ENCODE results near the gene CRK.

Gene CRK

DNA sequence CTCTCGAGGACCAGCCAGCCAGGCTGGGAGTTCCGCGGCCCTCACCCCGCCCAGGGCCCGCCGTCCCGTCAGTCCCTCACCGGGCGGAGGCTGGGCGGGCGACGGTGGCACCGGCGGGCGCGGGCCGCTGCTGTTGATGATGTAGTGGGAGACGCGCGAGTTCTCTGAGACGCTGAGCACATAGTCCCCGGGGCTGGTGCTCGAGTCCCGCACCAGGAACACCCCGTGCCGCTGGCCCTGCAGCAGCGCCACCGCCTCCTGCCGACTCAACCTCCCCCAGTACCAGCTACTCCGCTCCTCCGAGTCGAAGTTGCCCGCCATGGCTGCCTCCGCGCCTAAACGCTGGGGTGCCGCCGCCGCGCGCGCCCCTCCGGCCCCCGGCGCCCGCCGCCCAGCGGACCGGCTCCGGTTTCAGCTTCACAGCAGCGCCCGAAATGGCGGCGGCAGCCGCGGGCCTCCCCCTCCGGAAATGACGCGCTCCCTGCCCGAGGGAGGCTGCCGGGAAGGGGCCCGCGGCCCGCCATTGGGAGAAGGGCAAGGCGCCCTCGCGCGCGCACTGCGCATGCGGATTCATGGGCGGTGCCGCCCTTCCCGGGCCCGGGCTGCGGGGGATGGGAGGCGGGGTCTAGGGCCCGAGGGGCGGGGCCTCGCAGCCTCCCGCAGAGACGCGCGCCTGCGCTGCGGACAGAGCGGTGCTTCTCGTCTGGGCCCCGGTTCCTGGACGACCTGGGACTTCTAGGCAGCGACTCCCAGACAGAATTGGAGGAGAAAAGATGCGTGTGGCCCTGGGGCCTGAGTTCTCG lies at the start of gene CRK:
TSS of gene CRK (minus strand) at position 436 of the 803 bp plus-strand sequence. CDS start at position 321, 115 bp downstream.
- DNase-seq: peak; percentile 98 to 99

GRCh38 chr17:1505586-1505985 lies 49.6 kb upstream of the CRK start:
- no peak for DNase-seq

- DNase-seq: no peak
Measured at GRCh38 chr17:1504866-1505265, 48.8 kb upstream of the CRK start.

- DNase-seq: no peak
Measured at GRCh38 chr17:1503699-1504098, 47.7 kb upstream of the CRK start.

DNA sequence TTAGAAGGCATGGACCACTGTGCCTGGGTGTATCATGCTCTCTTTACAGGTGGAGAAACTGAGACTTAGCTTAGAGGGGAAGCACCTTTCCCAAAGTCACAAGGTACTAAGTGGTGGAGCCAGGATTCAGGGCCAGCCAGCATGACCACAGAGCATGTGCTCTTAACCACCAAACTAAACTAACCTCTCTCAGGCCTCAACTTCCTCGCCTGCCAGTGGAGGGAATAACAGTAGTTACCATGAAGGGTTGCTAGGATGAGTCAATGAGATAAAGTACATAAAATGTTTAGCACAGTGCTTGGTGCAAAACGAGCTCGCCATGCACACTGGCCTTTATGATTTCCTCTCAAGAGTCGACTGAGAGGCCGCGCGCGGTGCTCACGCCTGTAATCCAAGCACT lies 42.8 kb upstream of the CRK start:
- no peak for DNase-seq

GRCh38 chr17:1498233-1498632 lies 42.2 kb upstream of the CRK start:
- DNase-seq: no peak

GRCh38 chr17:1497831-1498230 lies 41.8 kb upstream of the CRK start:
- no peak for DNase-seq

DNA sequence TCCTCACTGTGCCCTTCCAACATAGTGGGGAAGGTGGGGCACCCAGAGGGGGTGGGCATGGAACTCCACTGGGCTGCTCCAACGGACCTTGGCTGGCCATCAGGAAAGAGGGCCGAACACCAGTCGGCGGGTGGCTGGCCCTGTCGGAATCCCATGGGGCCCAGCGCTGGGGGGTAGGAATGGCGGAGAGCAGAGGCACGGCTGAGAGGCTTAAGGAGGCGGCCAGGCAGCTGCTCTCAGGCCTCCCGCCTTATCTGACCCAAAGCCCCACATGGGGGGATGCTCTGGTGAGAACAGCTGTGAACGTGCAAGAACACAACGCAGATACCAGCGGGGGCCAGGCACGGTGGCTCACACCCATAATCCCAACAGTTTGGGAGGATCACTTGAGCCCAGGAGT lies 40.8 kb upstream of the CRK start:
- DNase-seq: no peak

GRCh38 chr17:1495265-1495989 lies 39.4 kb upstream of the CRK start:
- DNase-seq: no peak

DNA sequence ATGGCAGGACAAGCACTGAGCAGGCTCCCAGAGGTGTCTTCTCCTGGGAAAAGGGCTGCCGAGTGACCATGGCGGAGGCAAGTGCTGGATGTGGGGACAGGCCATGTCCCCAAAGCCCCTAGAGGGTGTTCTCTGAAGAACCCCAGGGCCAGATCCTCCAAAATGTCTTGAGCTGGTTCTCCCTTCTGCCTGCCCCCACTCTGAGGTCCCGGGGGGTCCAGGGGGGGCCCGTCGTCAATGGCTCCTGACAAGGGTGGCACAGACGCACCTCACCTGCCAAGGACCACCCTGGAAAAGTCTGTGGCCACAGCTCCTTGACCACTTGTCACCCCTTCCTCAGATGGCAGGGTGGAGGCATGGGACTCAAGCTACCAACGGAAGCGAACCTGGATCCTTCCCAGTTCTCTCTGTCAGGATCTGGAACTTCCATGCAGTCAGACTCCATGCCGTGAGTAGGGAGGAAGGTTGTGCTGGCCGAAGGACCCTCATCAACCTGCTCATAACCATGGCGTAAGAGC lies 38.8 kb upstream of the CRK start:
- DNase-seq: no peak

GRCh38 chr17:1494203-1494602 lies 38.2 kb upstream of the CRK start:
- DNase-seq: no peak

DNA sequence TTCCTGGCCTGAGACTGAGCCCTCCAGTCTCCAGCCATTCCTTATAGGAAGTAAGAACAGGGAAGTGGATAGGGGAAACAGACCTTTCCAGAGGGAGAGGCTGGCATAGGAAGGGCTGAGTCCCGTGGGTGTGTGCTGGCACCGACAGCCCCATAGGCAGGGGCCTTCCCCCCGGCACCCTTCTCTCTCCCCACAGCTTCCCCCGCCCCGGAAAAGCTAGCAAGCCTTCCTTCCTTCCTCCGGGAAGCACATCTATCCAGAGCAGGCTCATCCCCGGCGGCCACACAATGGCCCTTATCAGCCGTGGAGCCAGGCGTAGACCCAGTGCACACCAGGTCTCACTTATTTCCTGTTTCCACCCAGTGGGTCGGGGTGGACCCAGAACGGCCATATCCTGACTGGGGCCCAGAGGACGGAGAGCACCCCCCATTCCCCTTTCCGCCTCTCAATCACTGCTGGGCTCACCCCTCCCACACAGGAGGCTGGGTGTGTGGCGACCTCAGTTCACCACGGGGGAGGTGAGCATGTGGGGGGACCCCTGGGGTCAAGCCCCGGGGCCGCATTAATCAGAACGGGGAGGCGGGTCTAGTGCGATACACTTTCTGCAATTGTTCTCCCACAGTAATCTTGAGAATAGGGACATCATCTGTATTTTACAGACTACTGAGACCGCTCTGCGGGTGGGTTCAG lies 37.4 kb upstream of the CRK start:
- DNase-seq: no peak

DNA sequence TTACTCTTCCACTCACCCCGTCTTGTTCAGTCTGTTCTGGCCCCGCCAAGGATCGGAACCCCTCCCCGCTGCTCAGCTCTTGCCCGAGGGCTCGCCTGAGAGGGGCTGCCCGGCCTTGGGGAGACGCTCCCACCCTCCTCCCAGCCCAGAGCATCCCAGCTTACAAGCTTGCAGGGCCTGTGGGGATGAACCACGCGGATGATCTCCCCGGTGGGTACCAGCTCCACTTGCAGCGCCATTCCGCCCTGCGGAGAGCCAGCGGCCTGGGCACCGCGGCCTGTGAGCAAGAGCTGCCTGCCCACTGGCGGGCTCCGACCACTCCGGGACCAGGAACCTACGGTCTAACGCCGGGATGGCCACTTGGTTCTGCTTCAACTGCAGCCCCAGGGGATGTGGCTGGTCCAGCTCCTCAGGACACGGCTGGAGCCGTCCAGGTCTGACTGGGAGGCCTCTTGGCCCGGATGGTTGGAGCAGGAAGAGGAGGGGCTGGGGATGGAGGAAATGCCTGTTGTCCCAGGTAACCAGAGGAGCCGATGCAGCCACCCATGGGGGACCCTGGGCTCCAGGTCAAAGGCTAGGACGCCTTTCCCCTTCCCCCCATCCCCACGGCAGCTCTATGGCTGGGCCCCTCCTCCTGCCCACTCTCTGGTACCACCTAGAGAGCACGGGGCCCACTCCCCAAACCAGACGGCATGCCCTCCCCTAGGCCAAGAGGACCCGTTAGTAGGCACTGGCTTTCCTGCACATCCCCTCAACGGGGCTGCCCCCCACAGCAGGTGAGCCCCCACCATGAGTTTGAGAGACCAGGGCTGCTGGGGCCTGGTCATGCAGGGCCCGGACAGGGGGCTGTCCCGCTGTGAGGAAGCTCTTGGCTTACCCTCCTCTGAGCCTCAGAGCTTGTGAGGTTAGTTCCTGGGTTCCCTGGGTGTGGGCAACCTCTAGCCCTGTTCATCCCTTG lies 36.5 kb upstream of the CRK start, which contains the start of gene MYO1C:
TSS of gene MYO1C (minus strand) at position 438 of the 958 bp plus-strand sequence. CDS start at position 239, 199 bp downstream.
- no peak for DNase-seq

- peak; percentile 63 to 72 for DNase-seq
Measured at GRCh38 chr17:1491443-1492248, 35.6 kb upstream of the CRK start.

DNA sequence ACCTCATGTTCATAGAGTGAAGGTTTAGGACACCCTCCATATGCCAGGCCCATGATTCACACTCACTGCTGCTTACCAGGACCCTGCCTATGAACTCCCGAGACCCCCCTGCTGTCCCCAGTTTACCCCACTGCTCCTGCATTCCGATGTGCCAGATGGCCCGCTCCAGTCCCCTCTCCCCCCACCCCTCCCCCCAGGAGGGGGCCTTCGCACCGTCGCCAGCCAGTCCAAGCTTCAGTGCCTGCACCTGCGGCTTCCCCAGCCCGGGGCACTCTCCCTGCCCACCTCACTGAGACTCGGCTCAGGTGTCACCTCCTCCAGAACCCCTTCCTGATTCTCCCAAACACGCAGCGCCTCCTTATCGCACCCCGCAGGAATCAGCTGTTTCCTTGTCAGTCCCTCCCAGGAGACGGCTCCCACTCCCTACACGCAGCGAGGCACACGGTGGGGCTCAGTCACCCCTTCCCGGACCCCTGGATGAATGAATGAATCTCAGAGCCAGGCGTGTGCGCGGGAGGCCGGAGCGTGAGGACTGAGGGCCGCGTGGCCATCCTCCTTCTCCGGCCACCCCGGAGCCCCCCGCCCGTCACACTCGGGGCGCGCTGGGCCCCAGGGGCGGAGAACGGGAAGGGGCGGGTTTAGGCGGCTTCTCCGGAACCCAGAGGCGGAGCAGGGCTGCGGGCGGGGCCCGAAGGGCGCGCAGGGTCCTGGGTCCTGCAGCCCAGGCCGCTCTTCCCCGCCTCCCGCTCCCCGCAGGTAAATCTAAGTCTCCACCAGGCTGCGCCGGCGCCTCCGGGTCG lies 34.8 kb upstream of the CRK start:
- peak; percentile 78 to 82 for DNase-seq

DNA sequence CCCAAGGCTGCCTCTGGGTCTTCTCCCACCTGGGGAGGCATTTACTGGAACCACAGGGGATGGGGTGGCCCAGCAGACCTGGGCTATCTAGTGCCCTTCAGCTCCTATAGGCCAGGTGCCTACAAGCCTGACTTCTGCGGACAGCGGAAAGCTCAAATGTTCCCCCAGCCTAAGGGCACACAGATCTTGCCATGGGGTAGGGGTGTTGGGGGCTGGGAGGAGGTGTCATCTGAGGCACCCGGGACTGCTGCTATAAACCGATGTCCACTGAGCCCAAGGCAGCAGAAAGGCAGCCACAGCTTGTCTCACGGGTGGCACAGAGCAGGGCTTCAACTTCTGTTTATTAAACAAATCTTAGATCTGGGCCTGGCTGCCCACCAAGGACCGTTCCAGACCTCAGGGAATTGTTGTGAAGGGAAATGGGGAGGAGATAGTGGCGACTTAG lies 32.8 kb upstream of the CRK start:
- no peak for DNase-seq

DNA sequence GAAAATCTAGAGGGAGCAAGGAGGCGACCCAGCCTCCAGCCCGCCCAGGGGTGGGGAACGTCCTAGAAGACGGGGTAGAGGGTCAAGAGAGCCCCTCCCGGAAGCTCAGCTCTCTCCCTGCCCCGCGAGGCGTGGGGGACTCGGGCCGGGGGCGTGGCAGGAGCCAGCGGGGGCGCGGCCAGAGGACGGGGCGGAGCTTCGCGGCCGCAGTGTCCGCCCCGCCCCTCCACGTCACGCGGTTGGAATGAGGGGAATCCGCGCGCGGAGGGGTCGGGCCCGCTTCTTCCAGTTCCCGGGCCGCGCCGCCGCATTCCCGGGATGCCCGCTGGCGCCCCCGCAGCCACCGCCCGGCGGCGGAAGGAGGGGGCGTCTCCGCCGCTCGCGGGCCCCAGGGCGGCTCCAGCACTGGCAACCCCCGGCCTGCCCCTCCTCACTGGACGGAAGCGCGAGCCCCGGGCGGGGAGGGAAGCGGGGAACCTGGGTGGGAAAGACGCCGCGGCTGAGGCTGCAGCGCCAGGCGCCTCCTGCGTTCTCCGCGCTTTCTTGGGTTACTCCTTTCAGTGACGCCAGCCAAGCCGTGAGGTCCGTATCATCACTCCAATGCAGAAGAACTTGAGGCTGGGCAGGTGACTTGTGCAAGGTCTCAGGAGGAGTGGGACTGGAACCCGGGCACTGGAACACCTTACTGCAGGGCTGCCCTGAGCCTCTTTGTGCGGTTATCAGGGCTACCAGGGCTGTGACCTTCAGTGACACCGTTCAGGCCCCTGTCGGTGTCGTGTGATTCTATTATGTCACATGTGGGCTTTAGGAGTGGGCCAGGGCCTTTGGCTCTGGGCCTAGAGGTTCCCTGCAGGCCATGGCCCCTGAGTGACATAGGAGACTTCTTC lies 32.1 kb upstream of the CRK start:
- DNase-seq: peak; percentile 76 to 81

DNA sequence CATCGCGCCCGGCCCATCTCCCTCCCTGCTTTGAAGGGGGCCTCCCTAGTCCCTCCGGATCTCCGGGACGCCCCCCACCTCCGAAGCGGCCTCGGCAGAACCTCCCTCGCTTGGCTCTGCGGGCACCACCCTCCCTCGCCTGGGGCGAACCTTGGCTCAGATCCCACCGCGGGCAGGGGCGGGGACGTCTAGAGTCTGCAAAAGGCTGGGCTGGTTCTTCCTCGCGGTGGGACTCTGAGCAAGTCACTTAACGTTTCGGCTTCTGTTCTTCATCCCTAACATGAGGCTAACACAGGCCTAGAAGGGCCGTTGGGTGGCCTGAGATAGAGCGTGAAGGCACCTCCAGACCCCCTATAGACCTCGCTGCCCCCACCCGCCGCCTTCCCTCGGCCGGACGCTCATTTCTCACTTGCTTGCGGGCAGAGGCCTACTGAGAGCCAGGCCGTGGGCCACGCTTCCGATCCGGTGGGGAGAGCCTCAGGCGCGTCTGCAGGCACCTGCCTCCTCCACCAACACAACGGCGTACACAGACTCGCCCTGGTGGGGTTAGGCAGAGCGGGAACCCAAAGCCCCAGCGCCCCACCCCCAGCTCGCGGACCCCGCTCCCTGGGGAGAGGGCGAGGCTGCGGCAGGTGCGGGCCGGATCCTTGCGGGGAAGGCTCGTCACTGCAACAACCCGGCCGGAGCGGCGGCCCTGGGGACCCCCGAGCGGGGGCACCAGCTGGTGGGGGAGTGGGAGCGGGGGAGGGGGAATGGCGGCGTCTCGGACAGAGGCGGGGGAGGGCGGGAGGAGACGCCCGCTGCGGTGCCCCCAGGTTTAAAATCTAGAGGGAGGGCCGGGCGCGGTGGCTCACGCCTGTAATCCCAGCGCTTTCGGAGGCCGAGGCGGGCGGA lies 31.0 kb upstream of the CRK start:
- DNase-seq: peak; percentile 82 to 83
